Measurements from ENCODE around the gene SLC35F2.

SLC35F2 gene

DNA sequence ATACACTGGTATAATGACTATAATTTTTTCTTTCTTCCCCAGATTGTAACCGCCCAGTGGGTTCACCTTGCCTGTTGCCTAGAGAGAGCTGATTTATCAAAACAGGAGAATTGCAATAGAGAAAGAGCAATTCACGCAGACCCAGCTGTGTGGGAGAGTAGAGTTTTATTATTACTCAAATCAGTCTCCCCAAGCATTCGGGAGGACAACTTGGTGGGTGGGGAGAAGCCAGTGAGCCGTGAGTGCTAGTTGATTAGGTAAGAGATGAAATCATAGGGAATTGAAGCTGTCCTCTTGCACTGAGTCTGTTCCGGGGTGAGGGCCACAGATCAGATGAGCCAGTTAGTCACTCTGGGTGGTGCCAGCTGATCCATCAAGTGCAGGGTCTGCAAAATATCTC, 73.2 kb downstream of the SLC35F2 start:
- DNase-seq: no peak

DNA sequence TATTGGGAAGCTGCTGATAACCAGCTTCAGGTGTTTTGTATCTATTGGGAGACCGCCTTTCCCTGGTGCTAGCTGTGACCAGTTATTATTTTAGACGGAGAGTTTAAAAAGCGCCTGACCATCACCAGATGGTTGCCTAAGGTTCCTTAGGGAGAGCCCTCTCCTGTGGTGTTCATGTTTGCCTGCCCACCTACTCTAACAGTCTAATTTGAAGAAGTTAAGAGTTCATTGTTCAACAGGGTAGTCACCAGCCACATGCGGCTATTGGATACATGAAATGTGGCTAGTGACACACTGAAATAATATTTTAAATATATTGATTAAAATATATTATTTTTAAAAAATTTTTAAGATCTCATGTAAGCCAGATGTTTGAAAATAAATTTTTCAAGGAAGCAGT, 75.5 kb downstream of the SLC35F2 start:
- no peak for DNase-seq

DNA sequence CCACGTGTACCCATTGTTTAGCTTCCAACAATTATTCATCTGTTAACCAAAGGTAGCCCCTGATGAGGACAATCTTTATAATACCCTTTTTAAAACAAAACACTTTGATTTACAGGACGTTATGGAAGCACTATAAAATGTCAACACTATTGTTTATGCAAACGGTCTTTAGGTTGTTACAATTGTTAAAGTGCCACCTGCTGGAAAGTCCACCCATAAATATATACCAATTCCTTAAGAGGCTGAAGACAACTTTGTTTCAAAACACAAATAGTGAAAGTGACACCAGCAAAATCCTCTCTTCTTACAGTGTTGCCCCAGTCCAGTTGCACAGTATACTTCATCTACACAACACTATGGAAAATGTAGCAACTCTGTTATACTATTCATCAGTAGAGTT, 77.8 kb downstream of the SLC35F2 start:
- DNase-seq: peak in 1 of 2 experiments; percentile 10

DNA sequence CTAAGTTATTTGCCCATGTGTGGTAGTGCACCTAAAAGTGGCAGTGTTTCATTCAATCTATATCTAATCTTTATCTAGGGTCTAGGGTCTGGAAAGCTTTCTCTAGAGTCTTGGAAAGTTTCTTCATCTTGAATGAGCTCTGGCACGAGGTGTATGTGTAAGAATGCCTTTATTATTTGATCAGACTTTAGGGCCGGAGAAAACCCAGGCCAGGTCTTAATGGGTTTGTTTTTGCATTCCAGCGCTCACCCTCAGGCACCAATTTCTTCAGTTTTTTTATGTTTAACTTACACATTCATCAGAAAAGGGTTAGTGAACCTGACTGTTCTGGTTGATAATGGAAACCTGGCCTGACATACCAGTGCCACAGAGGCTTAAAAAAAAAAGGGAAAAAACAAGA, 78.5 kb downstream of the SLC35F2 start:
- DNase-seq: no peak

DNA sequence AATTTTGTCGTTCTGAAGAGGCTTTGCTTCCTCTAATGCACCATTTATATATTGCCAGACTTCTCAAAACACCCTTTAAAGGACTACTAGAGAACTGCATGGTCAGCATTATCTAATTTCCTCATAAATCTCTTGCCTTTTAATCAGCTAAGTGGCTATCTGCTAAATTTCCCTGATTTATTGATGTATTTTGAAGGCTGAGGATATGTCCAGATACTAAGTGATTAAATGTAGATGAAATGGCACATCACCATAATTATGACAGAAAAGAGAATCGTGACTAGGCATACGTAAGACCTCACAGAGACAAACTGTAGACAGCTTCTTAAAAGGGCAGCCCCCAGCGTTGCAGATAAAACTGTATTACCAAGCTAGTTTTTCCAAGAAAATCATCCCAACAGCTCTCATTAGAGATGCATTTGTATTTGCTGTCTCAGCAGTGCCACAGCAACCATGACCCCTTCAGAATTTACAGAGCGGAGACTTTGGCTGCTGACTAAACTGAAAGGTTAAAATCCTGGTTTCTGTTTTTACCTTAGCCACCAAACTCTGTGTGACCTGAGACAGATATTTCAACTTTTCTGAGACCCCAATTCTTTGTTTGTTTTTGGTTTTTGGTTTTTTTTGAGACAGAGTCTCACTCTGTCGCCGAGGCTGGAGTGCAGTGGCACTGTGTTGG, 79.6 kb downstream of the SLC35F2 start:
- no peak for DNase-seq

DNA sequence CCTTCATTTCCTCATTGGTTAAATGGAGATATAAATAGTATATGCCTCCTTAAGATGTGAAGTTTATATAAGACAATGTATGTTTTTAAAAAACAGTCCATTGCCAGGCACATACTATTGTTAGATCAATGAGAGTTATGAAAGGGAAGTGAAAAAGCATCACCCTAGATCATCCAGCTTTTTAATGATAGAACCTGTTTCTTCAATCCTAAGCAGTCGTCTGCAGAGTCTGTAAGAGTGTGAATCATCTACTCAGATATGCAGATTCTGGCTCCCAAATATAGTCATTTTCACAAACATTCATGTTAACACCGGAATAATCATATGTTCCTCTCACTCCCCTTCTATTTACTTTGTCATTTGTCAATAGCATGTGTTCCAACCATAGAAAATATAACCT, 81.5 kb downstream of the SLC35F2 start:
- DNase-seq: no peak

DNA sequence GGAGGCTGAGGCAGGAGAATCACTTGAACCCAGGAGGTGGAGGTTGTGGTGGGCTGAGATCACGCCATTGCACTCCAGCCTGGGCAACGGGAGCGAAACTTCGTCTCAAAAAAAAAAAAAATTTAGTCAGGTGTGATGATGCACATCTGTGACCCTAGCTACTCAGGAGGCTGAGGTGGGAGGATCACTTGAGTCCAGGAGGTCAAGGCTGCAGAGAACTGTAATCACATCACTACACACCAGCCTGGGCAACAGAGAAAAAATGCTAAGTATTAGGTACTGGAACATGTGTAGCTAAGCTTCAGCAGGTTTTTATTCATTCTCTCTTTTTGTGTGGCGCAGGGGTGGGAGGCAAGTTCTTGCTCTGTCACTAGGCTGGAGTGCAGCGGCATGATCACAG, 82.5 kb downstream of the SLC35F2 start:
- DNase-seq: no peak

DNA sequence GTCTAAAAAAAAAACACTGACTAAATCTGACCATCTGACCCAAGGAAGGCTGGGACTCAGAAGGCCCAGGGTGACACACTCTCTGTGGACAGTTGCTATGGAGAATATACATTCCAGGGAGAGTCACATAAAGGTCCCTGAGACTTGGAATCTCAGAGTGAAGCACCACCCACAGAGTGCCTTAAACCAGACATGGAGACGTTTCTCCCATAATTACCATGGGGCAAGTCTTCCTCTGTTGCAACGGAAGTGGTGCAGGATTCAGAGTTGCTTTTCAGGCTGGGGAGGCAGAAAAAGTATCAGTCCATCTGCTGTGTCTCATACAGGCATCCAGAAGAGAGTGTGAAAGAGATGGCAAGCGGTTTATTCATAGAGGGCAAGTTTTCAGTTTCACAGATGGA, 88.0 kb downstream of the SLC35F2 start:
- no peak for DNase-seq

DNA sequence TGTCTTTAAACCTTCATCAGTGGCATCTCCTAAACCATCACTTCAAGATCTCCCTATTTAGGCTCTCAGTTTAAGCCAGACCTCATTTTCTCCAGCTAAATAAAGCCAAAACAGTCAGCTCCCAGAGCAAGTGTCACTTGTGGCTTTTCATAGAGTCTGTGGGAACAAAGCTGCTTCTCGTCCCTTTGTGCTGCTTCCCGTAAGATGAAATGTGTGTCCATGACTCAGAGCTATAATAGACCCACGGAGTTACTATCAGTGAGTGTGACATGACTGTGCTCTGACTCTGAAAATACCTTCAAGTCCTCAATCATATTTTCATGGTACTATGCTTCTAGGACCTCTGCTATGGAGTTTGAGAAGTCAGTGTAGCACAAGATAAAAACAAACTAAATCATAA, 89.4 kb downstream of the SLC35F2 start:
- DNase-seq: no peak

DNA sequence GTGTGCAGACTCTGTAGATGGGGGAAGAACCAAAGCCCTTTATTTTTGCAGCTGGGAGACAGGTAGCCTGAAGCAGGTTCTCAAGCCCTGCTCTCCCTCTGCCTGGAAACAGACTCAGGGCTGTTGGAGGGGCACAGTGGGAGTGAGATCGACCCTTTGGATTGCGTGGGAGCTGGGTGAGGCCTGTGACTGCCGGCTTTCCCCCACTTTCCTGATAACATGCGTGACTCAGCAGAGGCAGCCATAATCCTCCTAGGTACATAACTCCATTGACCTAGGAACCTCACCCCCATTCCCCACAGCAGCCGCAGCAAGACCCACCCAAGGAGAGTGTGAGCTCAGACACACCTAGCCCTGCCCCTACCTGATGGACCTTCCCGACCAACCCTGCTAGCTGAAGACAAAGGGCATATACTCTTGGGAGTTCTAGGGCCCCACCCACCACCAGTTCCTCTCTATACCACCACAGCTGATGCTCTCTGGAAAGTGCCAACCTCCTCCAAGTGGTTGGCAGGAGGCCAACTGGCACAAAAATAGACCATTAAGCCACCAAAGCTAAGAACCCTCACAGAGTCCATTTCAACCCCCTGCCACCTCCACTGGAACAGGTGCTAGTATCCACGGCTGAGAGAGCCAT, 99.8 kb downstream of the SLC35F2 start:
- peak; percentile 57 to 59 for DNase-seq

DNA sequence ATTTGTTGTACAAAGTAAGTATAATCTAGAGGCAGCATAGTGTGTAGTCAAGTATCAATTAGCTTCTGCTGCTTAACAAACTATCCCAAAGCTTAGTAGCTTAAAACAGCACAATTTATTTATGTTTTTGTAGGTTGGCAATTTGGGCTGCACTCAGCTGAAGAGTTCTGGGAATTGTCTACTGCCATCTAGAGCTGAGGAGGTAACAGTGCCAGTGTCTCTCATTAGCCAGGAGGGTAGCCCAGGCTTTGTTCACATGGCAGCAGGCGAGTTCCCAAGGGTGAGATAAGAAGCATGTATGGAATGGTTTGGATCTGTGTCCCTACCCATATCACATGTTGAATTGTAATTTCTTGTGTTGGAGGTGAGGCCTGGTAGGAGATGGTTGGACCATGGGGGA, 100.9 kb downstream of the SLC35F2 start:
- peak in 1 of 2 experiments; percentile 7 for DNase-seq

DNA sequence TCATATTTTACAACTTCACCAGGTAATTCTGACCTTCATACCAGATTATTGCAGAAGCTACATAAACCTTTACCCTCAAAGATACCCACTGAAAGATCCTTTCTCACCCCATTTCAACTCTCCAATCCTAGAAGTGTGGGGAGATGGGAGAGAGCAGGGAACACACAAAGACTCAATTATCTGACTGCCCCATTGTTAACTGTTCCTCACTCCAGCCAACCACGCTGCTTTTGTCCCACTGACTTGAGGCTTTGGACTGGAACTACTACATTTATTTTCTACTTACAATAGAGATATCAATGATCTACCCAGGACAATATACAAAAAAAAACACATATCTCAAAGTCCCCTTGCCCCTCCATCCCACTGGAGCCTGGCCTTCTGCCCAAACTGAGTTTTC, 102.0 kb downstream of the SLC35F2 start:
- no peak for DNase-seq

DNA sequence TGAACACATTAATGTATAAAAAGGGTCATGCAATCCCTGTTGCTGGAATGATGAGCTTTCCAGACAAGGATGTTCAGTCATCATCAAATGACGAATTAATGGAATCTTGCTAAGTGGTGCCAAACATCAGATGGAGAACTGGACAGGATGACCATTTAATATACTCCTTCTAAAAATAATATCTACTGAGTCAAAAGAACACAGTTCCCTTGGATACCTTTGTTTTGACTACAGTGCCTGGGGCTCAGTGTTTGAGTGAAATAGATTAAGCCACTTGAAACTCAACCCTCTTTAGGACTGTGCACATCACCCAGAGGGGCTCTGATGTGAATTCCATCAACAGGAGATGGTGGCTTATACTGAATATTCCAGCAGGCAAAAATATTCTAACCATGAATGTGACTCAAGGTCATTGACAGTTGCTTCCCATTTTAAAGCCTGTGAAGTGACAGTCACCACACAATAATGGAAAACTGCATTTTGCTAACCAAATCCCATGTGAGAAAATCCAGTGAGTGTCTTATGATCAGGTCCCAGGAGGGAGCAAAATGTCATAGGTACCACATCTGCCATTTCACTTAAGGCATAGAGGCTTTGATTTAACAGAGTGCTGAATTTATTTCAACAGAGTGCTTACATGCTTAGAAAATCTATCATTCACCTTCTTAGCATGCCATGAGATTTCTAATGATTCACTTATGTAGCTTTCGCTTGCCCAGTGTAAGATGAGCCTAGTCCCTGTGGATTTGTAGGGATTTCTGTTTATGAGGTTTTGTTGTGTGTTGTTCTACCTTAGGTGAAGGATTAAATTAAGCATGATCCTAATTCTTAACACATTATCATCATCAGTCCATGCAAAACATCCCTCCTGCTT, 105.4 kb downstream of the SLC35F2 start:
- DNase-seq: no peak

DNA sequence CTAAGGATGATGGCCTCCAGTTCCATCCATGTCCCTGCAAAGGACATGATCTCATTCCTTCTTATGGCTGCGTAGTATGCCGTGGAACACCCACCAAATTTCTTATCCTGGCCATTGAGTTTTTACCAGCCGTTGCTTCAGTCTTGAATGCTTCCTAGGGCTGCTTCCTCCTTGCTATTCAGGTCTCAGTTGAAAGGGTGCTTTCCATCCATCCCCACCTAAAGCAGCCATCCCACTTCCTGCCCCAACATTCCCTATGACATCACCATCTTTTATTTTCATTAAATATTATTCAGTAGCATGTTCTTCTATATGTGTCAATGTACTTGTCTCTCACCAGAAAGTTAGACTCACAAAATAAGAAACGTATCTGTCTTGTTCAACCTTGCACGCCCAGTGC, 106.1 kb downstream of the SLC35F2 start:
- DNase-seq: no peak

DNA sequence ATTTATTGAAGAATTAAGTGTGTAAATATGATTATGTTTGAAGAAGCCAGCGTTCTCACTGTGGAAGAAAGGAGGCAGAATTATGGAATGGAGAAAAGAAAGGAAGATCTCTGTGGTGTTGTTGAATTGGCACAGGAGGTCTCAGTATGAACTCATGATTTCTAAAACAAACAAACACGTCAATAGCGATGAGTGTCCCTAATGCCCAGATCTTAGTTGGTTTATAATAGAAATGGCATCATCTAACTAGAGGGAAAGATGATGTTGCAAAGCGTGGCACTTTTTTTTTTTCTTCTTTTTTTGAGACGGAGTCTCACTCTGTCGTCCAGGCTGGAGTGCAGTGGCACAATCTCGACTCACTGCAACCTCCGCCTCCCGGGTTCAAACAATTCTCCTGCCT, 107.5 kb downstream of the SLC35F2 start:
- DNase-seq: no peak

DNA sequence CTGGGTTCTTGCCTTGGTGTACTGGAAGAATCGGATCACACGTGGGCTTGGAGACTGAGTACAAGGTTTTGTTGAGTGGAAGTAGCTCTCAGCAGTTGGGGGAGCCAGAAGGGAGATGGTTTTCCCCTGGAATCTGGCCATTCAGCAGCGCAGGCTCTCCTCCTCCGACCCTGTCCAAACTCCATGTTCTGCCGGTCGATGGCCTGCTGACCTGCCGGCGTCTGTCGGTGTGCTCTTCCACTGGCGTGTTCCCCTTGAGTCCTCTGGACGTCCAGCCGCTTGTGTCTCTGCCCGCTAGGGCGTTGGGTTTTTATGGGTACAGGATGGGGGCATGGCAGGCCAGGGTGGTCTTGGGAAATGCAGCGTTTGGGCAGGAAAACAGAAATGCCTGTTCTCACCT, 108.3 kb downstream of the SLC35F2 start:
- DNase-seq: no peak

DNA sequence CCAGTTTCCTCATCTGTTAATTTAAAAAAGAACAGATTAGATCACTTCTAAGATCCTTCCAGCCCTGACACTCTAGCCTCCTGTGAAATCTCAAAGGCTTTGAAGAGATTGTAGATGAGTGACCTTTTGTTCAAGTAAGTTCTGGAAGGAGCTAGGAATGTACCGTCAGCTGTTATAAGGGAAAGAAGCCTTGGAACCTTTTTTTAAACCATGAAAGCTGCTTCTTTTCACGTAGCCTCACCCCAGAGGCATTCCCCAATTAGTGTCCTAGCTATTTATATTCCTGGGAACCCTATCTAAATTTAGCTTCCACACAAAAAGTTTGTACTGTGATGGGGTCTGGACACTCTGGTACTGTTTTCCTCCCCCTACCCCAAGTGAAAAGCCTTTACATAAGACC, 111.0 kb downstream of the SLC35F2 start:
- no peak for DNase-seq

DNA sequence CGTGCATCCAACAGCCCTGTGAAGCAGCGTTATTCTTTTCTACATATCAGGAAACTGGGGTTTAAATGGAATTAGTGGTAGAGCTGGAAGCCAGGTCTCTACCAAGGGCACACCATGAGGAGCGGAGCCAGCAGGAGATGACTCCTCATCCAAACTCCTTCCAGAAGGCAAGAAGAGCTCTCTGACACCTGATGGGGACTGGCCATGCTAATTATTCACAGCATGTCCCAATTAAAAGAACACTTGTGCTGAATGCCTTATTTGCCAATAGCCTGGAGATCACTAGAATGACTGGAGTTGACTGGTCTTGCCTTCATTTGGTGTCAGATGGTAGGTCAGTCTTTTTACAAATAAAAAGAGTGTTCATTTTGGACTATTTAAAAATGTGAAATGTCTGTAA, 113.9 kb downstream of the SLC35F2 start:
- peak in 1 of 2 experiments; percentile 27 for DNase-seq

DNA sequence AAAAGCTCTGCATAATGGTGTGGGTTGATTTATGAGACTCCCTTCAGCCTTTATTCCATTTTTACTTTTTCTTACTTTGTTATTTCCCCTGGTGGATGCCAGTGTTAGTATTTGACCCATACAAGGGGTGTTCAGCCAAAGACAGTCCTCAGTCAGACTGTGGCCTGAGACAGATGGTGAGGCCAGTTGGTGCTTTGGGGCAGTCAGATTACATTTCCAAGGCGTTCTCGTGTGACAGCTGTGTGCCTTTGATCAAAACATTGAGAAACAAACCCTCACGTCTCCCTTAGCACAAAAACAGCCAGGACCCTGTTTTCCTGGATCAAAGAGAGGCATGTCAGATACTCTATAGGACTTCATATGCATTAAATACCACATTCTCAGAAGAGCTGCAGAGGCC, 115.4 kb downstream of the SLC35F2 start:
- DNase-seq: peak in 1 of 2 experiments; percentile 53

DNA sequence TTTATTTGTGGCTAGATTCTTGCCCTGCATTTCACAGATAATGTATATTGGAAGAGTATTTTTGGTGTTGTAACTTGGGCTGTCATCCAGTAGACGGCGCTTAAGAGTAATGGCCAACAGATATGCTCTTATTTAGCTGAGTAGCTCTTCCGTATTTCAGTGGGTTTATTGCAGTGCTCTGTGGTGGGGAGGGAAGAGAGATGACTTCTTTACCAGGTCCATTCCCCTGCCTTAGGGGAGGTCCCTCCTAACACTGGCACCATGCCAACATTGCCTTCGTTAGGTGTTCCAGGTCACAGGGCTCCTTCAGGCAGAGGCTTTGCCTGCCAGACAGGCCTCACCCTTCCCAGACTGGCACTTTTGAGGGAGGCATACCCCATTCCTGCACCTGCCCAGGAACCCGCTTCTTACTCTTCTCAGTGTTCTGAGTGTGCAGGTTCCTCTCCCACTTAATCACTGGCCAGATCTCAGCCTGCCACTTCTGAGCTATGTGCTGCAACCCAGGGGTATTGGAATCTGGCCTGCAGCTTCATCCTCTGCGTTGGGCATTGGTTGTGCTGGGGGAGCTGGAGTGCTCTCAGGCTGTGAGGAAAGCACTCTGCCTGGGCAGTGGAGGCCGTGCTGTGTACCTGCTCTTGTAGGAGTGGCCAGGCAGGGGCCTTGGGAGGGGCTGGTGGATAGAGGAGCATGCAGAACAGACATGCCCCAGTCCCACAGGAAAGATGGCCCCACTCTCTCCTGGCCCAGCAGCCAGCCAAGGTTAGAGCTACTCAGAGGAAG, 117.4 kb downstream of the SLC35F2 start:
- DNase-seq: peak in 1 of 2 experiments; percentile 8

Measured in NCI-H446 (cell line).